Breast epithelium (tissue), 4 donors: ENCODE measurements around the gene RIC3. TPM values are rescaled to one million over a fixed set of nuclear protein-coding genes. Genes with fewer than 3 reads are reported as not detected.
A peak's percentile ranks its signal among the peaks of the same experiment; 100 is the strongest.

ENCODE experiments used
- DNase-seq, 2 donors: peaks; one replicate each; pipeline ENCODE4 v3.0.0-alpha.2; 2019; ENCODE audit warnings: low spot score in 2 of 2
- H3K27ac ChIP-seq, 2 donors: fragments of 200-600 bp; sonication (generic) in 1 of 2; one replicate each; pipeline ENCODE4 v1.5.1; 2016 to 2019; ENCODE audit warnings: mild to moderate bottlenecking in 1 of 2
- H3K27me3 ChIP-seq, 2 donors: fragments of 200-600 bp; sonication (generic) in 1 of 2; one replicate each; pipeline versions ENCODE4 v1.5.1 to v1.6.0; 2017 to 2019; ENCODE audit warnings: control low read depth in 1 of 2, mild to moderate bottlenecking in 1 of 2
- H3K36me3 ChIP-seq: fragments of 200-600 bp; one replicate; pipeline ENCODE4 v1.5.1; 2019
- H3K4me1 ChIP-seq, 2 donors: fragments of 200-600 bp; sonication (generic); one replicate each; pipeline ENCODE4 v1.5.1; 2016 to 2019; ENCODE audit warnings: control low read depth in 1 of 2
- H3K4me3 ChIP-seq, 3 donors: fragments of 200-600 bp; sonication (generic); 1 replicate in 2 of 3; 2 replicates in 1 of 3; pipeline ENCODE4 v1.5.1; 2016 to 2019; ENCODE audit warnings: mild to moderate bottlenecking in 3 of 3, moderate library complexity in 2 of 3
- H3K9me3 ChIP-seq, 2 donors: fragments of 200-600 bp; sonication (generic) in 1 of 2; one replicate each; pipeline ENCODE4 v1.5.1; 2016 to 2019; ENCODE audit warnings: control low read depth in 1 of 2
- CTCF ChIP-seq, 3 donors: fragments of 450-650 bp; IDR thresholded peaks; one replicate each; pipeline ENCODE4 v1.5.1; 2016 to 2017; ENCODE audit warnings: antibody characterized with exemption in 3 of 3, mild to moderate bottlenecking in 3 of 3, moderate library complexity in 3 of 3
- POLR2A ChIP-seq: fragments of 450-650 bp; IDR thresholded peaks from one replicate; pipeline ENCODE4 v1.6.1; 2016; ENCODE audit warnings: antibody characterized with exemption, mild to moderate bottlenecking, moderate library complexity
- POLR2AphosphoS5 ChIP-seq, 3 donors: sonication (generic); formaldehyde crosslinking; IDR thresholded peaks; one replicate each; pipeline ENCODE4 v1.6.1; 2017; ENCODE audit warnings: antibody characterized with exemption in 3 of 3
- intact Hi-C: fragments of 100-400 bp; cut with DNase I; formaldehyde crosslinking; loops from one replicate; pipeline ENCODE4 v1.15.1; 2023; ENCODE audit warnings: low total_unique reads
- total RNA-seq, 3 donors: library from RNA; depleted of rRNA; stranded (reverse); fragments of >200 nt; gene quantifications; one replicate each; pipeline ENCODE4 v1.1.0, GENCODE V29; 2016

RIC3 gene
- total RNA-seq, 3 donors from 2014 or later, result 4.5 to 48.0 (median 24.3) TPM

GRCh38 chr11:8105133-8105532, 63.7 kb downstream of the RIC3 start:
- H3K4me3 ChIP-seq, result no peak overlapping the region
- H3K4me1 ChIP-seq, result no peaks in the 10 kb centered on the region
- TF ChIP-seq POLR2AphosphoS5 (IDR thresholded peaks at IDR 0.05), result no peak
- TF ChIP-seq POLR2A, result no peak
- intact Hi-C loops, result no loop called here
- no peaks in the 10 kb centered on the region for H3K27me3 ChIP-seq
- H3K36me3 ChIP-seq, result no peaks in the 10 kb centered on the region
- H3K9me3 ChIP-seq, result no peaks in the 10 kb centered on the region
- DNase-seq, result no peak
- H3K27ac ChIP-seq, result no peak overlapping the region

DNA sequence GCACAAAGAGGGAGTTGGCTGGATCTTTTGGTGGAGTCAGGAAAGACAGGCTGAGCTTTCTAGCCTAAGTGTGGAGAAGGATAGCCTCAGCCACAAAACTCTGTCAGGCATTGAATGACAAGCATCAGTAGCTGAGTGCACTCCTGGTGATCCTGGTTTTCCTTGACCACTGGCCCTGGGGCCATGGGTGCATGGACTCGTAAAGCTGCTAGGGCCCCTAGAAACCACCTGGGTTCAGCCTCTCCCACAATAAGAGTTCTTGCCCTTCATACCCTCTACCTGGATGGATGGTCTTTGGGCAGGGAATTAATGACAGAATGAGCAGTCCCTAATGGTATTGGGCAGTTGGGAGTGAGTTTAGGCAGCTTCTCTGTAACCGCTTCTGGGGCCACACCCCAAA, 64.9 kb downstream of the RIC3 start:
- no peak for DNase-seq
- Histone ChIP-seq H3K4me3 (no peak overlapping the region), H3K4me1 (no peaks in the 10 kb centered on the region), H3K36me3 (no peaks in the 10 kb centered on the region), H3K27ac (no peak overlapping the region), H3K27me3 (no peaks in the 10 kb centered on the region), H3K9me3 (no peaks in the 10 kb centered on the region)
- intact Hi-C loops, result no loop called here
- TF ChIP-seq POLR2A, result no peak
- TF ChIP-seq CTCF (IDR thresholded peaks at IDR 0.05), result no peak
- TF ChIP-seq POLR2AphosphoS5 (IDR thresholded peaks at IDR 0.05), result no peak

- intact Hi-C loops, result no loop called here
- no peaks in the 10 kb centered on the region for H3K36me3 ChIP-seq
- no peaks in the 10 kb centered on the region for H3K27me3 ChIP-seq
- H3K4me1 ChIP-seq, result no peaks in the 10 kb centered on the region
- no peak for TF ChIP-seq POLR2A
- TF ChIP-seq POLR2AphosphoS5 (IDR thresholded peaks at IDR 0.05), result no peak
- no peak for TF ChIP-seq CTCF (IDR thresholded peaks at IDR 0.05)
- no peak overlapping the region for H3K27ac ChIP-seq
- H3K4me3 ChIP-seq, result no peak overlapping the region
- DNase-seq, result no peak
- H3K9me3 ChIP-seq, result no peaks in the 10 kb centered on the region
Observed at GRCh38 chr11:8102965-8103364, 65.9 kb downstream of the RIC3 start.

DNA sequence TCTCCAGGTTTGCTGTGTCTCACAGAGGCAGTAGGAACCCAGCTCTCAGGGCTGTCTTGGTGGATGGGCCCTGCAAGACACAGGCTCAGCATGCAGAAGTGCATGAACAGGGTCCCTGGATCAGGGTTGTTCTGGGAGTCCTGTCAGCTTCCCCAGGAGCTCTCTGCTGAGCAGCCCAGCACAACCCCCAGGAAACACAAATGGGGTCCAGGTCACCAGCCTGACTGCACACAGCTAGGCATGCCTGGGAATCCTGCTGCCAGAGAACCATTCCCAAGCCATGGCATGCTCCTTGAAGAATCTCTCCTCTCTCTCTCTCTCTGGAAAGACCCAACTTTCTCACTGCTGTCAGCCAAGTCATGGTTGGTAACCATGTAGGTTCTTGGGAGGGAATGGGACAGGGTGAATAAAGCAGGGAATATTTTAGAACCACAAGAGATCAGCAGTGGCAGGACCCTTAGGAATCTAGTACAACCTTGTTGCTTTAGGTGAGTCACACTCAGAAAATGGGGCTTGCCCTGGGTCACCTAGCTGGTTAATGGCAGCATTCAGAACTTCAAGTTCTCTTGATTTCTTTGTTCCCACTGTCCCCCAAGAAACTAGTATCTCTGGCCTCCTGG, 66.4 kb downstream of the RIC3 start:
- no peaks in the 10 kb centered on the region for H3K27me3 ChIP-seq
- intact Hi-C loops, result no loop called here
- no peaks in the 10 kb centered on the region for H3K36me3 ChIP-seq
- DNase-seq, result no peak
- no peaks in the 10 kb centered on the region for H3K4me1 ChIP-seq
- no peak overlapping the region for H3K27ac ChIP-seq
- no peak overlapping the region for H3K4me3 ChIP-seq
- TF ChIP-seq CTCF (IDR thresholded peaks at IDR 0.05), result no peak
- no peak for TF ChIP-seq POLR2A
- no peak for TF ChIP-seq POLR2AphosphoS5 (IDR thresholded peaks at IDR 0.05)
- no peaks in the 10 kb centered on the region for H3K9me3 ChIP-seq

- no peaks in the 10 kb centered on the region for H3K36me3 ChIP-seq
- H3K4me1 ChIP-seq, result no peaks in the 10 kb centered on the region
- no peak for TF ChIP-seq POLR2A
- TF ChIP-seq POLR2AphosphoS5 (IDR thresholded peaks at IDR 0.05), result no peak
- TF ChIP-seq CTCF (IDR thresholded peaks at IDR 0.05), result no peak
- H3K9me3 ChIP-seq, result no peaks in the 10 kb centered on the region
- H3K27me3 ChIP-seq, result no peaks in the 10 kb centered on the region
- intact Hi-C loops, result no loop called here
- H3K27ac ChIP-seq, result no peak overlapping the region
- H3K4me3 ChIP-seq, result no peak overlapping the region
- peak in 1 of 2 donors; percentile 41 for DNase-seq
Observed at GRCh38 chr11:8101421-8101820, 67.4 kb downstream of the RIC3 start.
